Chondrocyte (in vitro differentiated cells): Measurements from ENCODE around the gene KRTAP1-5. TPM values are rescaled to one million over a fixed set of nuclear protein-coding genes. Genes with fewer than 3 reads are reported as not detected.
"Not testable (repeated sequence)": the region's sequence is repeated elsewhere in the genome, so short reads cannot be mapped to it uniquely, and the experiment has no call there.

Experiments used
- DNase-seq: peaks from one replicate; pipeline ENCODE4 v3.0.0; 2021; ENCODE audit warnings: mixed read lengths, low spot score
- H3K27ac Mint-ChIP-seq: one replicate; pipeline ENCODE4 v1.8.0; 2021; ENCODE audit warnings: mild to moderate bottlenecking, moderate library complexity, mixed read lengths; ENCODE audit not compliant: unreplicated experiment
- H3K27me3 Mint-ChIP-seq: 2 replicates; pipeline ENCODE4 v1.8.0; 2021; ENCODE audit warnings: low read depth, mixed read lengths
- H3K36me3 Mint-ChIP-seq: 2 replicates; pipeline ENCODE4 v1.8.0; 2021; ENCODE audit warnings: low read depth, mixed read lengths
- H3K4me1 Mint-ChIP-seq: 2 replicates; pipeline ENCODE4 v1.8.0; 2021; ENCODE audit warnings: low read depth, mild to moderate bottlenecking, mixed read lengths
- H3K4me3 Mint-ChIP-seq: one replicate; pipeline ENCODE4 v1.8.0; 2021; ENCODE audit warnings: mild to moderate bottlenecking, moderate library complexity, mixed read lengths; ENCODE audit not compliant: unreplicated experiment
- H3K9me3 Mint-ChIP-seq: 2 replicates; pipeline ENCODE4 v1.8.0; 2021; ENCODE audit warnings: low read depth, mixed read lengths
- CTCF ChIP-seq: fragments of 200-600 bp; sonication (generic); IDR thresholded peaks from 2 replicates; pipeline ENCODE4 v1.5.0; 2021; ENCODE audit warnings: antibody characterized with exemption, mild to moderate bottlenecking, moderate library complexity
- total RNA-seq: library from RNA; stranded (reverse); gene quantifications from 3 replicates; pipeline ENCODE4 v1.2.1, GENCODE V29; 2021

KRTAP1-5 gene
- total RNA-seq, 1 donor from 2014 or later = not detected

DNA sequence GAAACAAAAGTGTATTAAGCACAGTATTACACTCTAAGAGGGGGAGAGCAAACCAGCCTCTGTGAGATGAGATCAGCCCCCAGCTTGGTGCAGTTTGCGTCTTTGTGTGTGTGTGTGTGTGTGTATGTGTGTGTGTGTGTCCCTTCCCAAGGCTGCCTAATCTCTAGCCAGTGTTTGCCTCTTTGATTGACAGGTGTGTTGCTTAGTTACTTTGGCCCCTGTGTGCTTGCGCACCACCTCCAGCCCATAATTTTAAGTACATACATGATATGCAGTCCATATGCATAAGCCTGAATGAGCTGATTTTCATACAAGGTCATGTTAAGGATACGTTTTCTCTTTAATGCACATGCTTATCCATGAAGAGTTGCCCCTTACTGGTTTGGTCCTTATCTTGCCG lies 25.2 kb downstream of the KRTAP1-5 start:
- peaks cover 2% of the 10 kb centered on the region for H3K27me3 Mint-ChIP-seq
- no peak overlapping the region for H3K27ac Mint-ChIP-seq
- no peak for TF ChIP-seq CTCF
- DNase-seq = no peak
- no peaks in the 10 kb centered on the region for H3K9me3 Mint-ChIP-seq
- H3K4me1 Mint-ChIP-seq = peaks cover 3% of the 10 kb centered on the region
- H3K4me3 Mint-ChIP-seq = no peak overlapping the region
- no peaks in the 10 kb centered on the region for H3K36me3 Mint-ChIP-seq

GRCh38 chr17:40999563-40999962 lies 27.4 kb downstream of the KRTAP1-5 start, which contains the start of gene KRTAP3-2:
Gene KRTAP3-2 (minus strand): TSS chr17:40999906. CDS start chr17:40999853, 53 bp downstream.
- not testable (repeated sequence) for H3K4me3 Mint-ChIP-seq, H3K27ac Mint-ChIP-seq, H3K4me1 Mint-ChIP-seq, DNase-seq, H3K27me3 Mint-ChIP-seq, H3K36me3 Mint-ChIP-seq, H3K9me3 Mint-ChIP-seq

DNA sequence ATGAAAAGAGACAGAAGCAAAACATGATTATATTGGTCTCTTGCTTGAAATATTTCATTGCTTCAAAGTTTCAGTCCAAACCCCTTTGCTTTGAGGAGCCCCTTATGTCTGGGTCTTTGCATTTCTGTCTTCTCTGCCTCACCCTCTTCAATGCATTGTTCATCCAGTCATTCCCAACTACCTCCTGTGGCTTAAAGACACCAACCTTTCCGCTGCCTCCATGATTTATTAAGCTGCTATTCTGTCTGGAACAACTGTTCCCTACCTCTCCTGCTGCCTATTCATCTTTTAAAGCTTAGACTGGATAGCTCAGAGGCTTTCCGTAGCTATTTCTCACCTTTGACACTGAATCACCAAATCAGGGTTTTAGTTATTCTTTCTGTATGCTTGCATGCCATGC lies 29.6 kb downstream of the KRTAP1-5 start:
- peaks cover 1% of the 10 kb centered on the region for H3K36me3 Mint-ChIP-seq
- H3K9me3 Mint-ChIP-seq = no peaks in the 10 kb centered on the region
- TF ChIP-seq CTCF = no peak

GRCh38 chr17:40996829-40997228 lies 30.2 kb downstream of the KRTAP1-5 start:
- Mint-ChIP-seq H3K27me3 (peaks cover 6% of the 10 kb centered on the region), H3K9me3 (no peaks in the 10 kb centered on the region), H3K4me1 (no peaks in the 10 kb centered on the region), H3K27ac (no peak overlapping the region), H3K4me3 (no peak overlapping the region), H3K36me3 (peaks cover 1% of the 10 kb centered on the region)
- no peak for TF ChIP-seq CTCF
- DNase-seq = no peak

More for the DNA sequence above, 29.6 kb downstream of the KRTAP1-5 start:
- H3K4me3 Mint-ChIP-seq = no peak overlapping the region
- no peak overlapping the region for H3K27ac Mint-ChIP-seq
- no peaks in the 10 kb centered on the region for H3K4me1 Mint-ChIP-seq
- H3K27me3 Mint-ChIP-seq = peaks cover 6% of the 10 kb centered on the region
- DNase-seq = no peak

GRCh38 chr17:40995116-40995515 lies 31.9 kb downstream of the KRTAP1-5 start:
- peaks cover 1% of the 10 kb centered on the region for H3K36me3 Mint-ChIP-seq
- H3K9me3 Mint-ChIP-seq = no peaks in the 10 kb centered on the region
- DNase-seq = no peak
- no peaks in the 10 kb centered on the region for H3K4me1 Mint-ChIP-seq
- TF ChIP-seq CTCF = no peak
- peaks cover 6% of the 10 kb centered on the region for H3K27me3 Mint-ChIP-seq
- no peak overlapping the region for H3K27ac Mint-ChIP-seq
- no peak overlapping the region for H3K4me3 Mint-ChIP-seq

GRCh38 chr17:40993839-40994238 lies 33.2 kb downstream of the KRTAP1-5 start, which contains the start of gene KRTAP3-3:
Gene KRTAP3-3 (minus strand): TSS chr17:40994164. CDS start chr17:40994097, 67 bp downstream.
- TF ChIP-seq CTCF = no peak
- H3K9me3 Mint-ChIP-seq = no peaks in the 10 kb centered on the region
- H3K27ac Mint-ChIP-seq = no peak within 1 kb of the TSS

More at GRCh38 chr17:40993839-40994238, 33.2 kb downstream of the KRTAP1-5 start, which contains the start of gene KRTAP3-3:
- Mint-ChIP-seq H3K27me3 (peaks cover 6% of the 10 kb centered on the region), H3K4me1 (no peaks in the 10 kb centered on the region), H3K36me3 (peaks cover 1% of the 10 kb centered on the region), H3K4me3 (no peak within 1 kb of the TSS)
- no peak for DNase-seq
